HCT116 (cell line): ENCODE data around the gene CXCL10. TPM values are rescaled to one million over a fixed set of nuclear protein-coding genes. Genes with fewer than 3 reads are reported as not detected.

Source experiments
- ATAC-seq: fragments of 200-7000 bp; cut with Tn5 transposase; 2 replicates; pipeline ENCODE4 v1.9.1; 2020; ENCODE audit warnings: mild to moderate bottlenecking, moderate library complexity
- BruUV-seq: library from RNA; stranded (reverse); fragments of 400-500 nt; replicated peaks from 2 replicates; lab custom pipeline; 2021; lab: Mats Ljungman, UMichigan
- CTCF ChIA-PET: fragments of 300-600 bp; sonication (Branson Sonifier 250); formaldehyde crosslinking; loops from one replicate; lab custom pipeline; 2021; ENCODE audit warnings: antibody characterized with exemption; lab: Charles Lee
- POLR2A ChIA-PET: fragments of 300-600, 350-600 bp; sonication (Branson Sonifier 250); formaldehyde crosslinking; loops from one replicate; lab custom pipeline; 2021; ENCODE audit warnings: antibody characterized with exemption; lab: Charles Lee
- RAD21 ChIA-PET, 2 experiments: fragments of 300-600 bp; sonication (Branson Sonifier 250); formaldehyde crosslinking; loops; one replicate each; lab custom pipeline; 2023; ENCODE audit warnings: low total read pairs in 2 of 2; ENCODE audit not compliant: uncharacterized antibody in 2 of 2, unreplicated experiment in 2 of 2, low non-redundant PET in 1 of 2; lab: Charles Lee
- DNase-seq: peaks from one replicate; pipeline ENCODE4 v3.0.0-alpha.2; 2010; ENCODE audit warnings: low read depth, low spot score
- H2AFZ ChIP-seq: fragments of 200-600 bp; shearing (Covaris generic), sonication (generic); 2 replicates; pipeline ENCODE4 v1.6.1; 2017; ENCODE audit warnings: low read depth, mixed run types, mixed read lengths, antibody characterized with exemption, low read length; ENCODE audit not compliant: poor library complexity, severe bottlenecking
- H3K27ac ChIP-seq: 2 replicates; pipeline ENCODE4 v1.5.1; 2012; ENCODE audit warnings: low read depth, low read length
- H3K27me3 ChIP-seq: fragments of 200-600 bp; sonication (generic); 2 replicates; pipeline ENCODE4 v1.6.1; 2016; ENCODE audit warnings: mixed run types, low read length, mixed read lengths; ENCODE audit not compliant: insufficient read depth
- H3K36me3 ChIP-seq, 2 experiments: fragments of 200-500 bp in 1 of 2; fragments of 200-600 bp in 1 of 2; sonication (Bioruptor generic) in 1 of 2; sonication (generic) in 1 of 2; 2 replicates each; pipeline versions ENCODE4 v1.5.1 to v1.6.1; 2014 to 2016; ENCODE audit warnings: low read length in 2 of 2, inconsistent platforms in 1 of 2, mixed read lengths in 1 of 2, mixed run types in 1 of 2; ENCODE audit not compliant: insufficient read depth in 2 of 2, control insufficient read depth in 1 of 2
- H3K4me1 ChIP-seq, 2 experiments: fragments of 200-600 bp in 1 of 2; sonication (generic) in 1 of 2; 2 replicates each; pipeline versions ENCODE4 v1.5.1 to v1.6.1; 2012 to 2017; ENCODE audit warnings: low read length in 2 of 2, inconsistent platforms in 1 of 2, mild to moderate bottlenecking in 1 of 2, mixed read lengths in 1 of 2, mixed run types in 1 of 2, moderate library complexity in 1 of 2; ENCODE audit not compliant: insufficient read depth in 2 of 2, control insufficient read depth in 1 of 2
- H3K4me2 ChIP-seq: fragments of 200-600 bp; sonication (generic); 2 replicates; pipeline ENCODE4 v1.6.1; 2017; ENCODE audit warnings: mixed run types, low read length, mixed read lengths
- H3K4me3 ChIP-seq, 2 experiments: fragments of 200-600 bp in 1 of 2; sonication (generic) in 1 of 2; replicated peaks in 1 of 2; 2 replicates each; pipeline ENCODE4 v1.5.1; 2011 to 2016; ENCODE audit warnings: low read length in 2 of 2, control low read depth in 1 of 2, low read depth in 1 of 2, mild to moderate bottlenecking in 1 of 2, mixed read lengths in 1 of 2, mixed run types in 1 of 2
- H3K79me2 ChIP-seq: fragments of 200-600 bp; sonication (generic); 2 replicates; pipeline ENCODE4 v1.6.1; 2017; ENCODE audit warnings: mild to moderate bottlenecking, mixed run types, low read length, moderate library complexity, mixed read lengths; ENCODE audit not compliant: insufficient read depth
- H3K9ac ChIP-seq: fragments of 200-600 bp; sonication (generic); 2 replicates; pipeline ENCODE4 v1.6.1; 2016; ENCODE audit warnings: low read length, mixed read lengths
- H3K9me2 ChIP-seq: fragments of 200-600 bp; sonication (generic), shearing (Covaris generic); 2 replicates; pipeline ENCODE4 v1.6.1; 2017; ENCODE audit warnings: mixed run types, mild to moderate bottlenecking, moderate library complexity; ENCODE audit not compliant: insufficient read depth
- H3K9me3 ChIP-seq, 2 experiments: fragments of 200-500 bp in 1 of 2; fragments of 200-600 bp in 1 of 2; sonication (Bioruptor generic) in 1 of 2; sonication (generic) in 1 of 2; 2 replicates each; pipeline ENCODE4 v1.6.1; 2014 to 2017; ENCODE audit warnings: low read length in 2 of 2, mixed read lengths in 2 of 2, inconsistent platforms in 1 of 2, low read depth in 1 of 2, mild to moderate bottlenecking in 1 of 2, mixed run types in 1 of 2, moderate library complexity in 1 of 2; ENCODE audit not compliant: control insufficient read depth in 1 of 2, insufficient read depth in 1 of 2
- H4K20me1 ChIP-seq: fragments of 200-600 bp; sonication (generic), shearing (Covaris generic); 2 replicates; pipeline ENCODE4 v1.6.1; 2017; ENCODE audit warnings: mixed run types, mild to moderate bottlenecking, moderate library complexity; ENCODE audit not compliant: insufficient read depth
- CBX3 ChIP-seq: IDR thresholded peaks from 2 replicates; pipeline ENCODE4 v1.6.1; 2012; ENCODE audit warnings: low read depth
- EGR1 ChIP-seq: IDR thresholded peaks from 2 replicates; pipeline ENCODE4 v1.6.1; 2012; ENCODE audit warnings: low read depth
- EZH2 ChIP-seq: fragments of 200-600 bp; sonication (generic); IDR thresholded peaks from 2 replicates; pipeline ENCODE4 v1.6.1; 2017; ENCODE audit warnings: antibody characterized with exemption, mixed run types
- FOSL1 ChIP-seq: IDR thresholded peaks from 2 replicates; pipeline ENCODE4 v1.6.1; 2012; ENCODE audit warnings: low read depth
- JUND ChIP-seq: IDR thresholded peaks from 2 replicates; pipeline ENCODE4 v1.6.1; 2012
- POLR2AphosphoS5 ChIP-seq: IDR thresholded peaks from 2 replicates; pipeline ENCODE4 v1.6.1; 2011; ENCODE audit warnings: mild to moderate bottlenecking, low read depth, low read length, moderate library complexity
- SIN3A ChIP-seq: IDR thresholded peaks from 2 replicates; pipeline ENCODE4 v1.6.1; 2012; ENCODE audit warnings: low read depth
- SRF ChIP-seq: IDR thresholded peaks from 2 replicates; pipeline ENCODE4 v1.6.1; 2012; ENCODE audit warnings: low read depth
- YY1 ChIP-seq: IDR thresholded peaks from 2 replicates; pipeline ENCODE4 v1.6.1; 2011; ENCODE audit warnings: low read length, low read depth, moderate library complexity, mild to moderate bottlenecking; ENCODE audit not compliant: insufficient replicate concordance; ENCODE audit errors: extremely low read depth
- ZNF274 ChIP-seq: fragments of 200-500 bp; sonication (Bioruptor generic); IDR thresholded peaks from 2 replicates; pipeline ENCODE4 v1.6.1; 2014; ENCODE audit warnings: mild to moderate bottlenecking, low read depth, low read length, inconsistent platforms
- intact Hi-C: fragments of 100-400 bp; cut with micrococcal nuclease; formaldehyde crosslinking; loops from 2 replicates; pipeline ENCODE4 v1.10.0; 2022
- total RNA-seq: library from RNA; stranded (reverse); gene quantifications from one replicate; pipeline ENCODE4 v1.2.1, GENCODE V29; 2021; ENCODE audit not compliant: unreplicated experiment
- TF ChIP-seq, protein P1 (sequence below): IDR thresholded peaks from 2 replicates; pipeline ENCODE4 v1.6.1; 2012; ENCODE audit warnings: low read depth

CXCL10 gene
- total RNA-seq, 1 experiment from 2014 or later = not detected

DNA sequence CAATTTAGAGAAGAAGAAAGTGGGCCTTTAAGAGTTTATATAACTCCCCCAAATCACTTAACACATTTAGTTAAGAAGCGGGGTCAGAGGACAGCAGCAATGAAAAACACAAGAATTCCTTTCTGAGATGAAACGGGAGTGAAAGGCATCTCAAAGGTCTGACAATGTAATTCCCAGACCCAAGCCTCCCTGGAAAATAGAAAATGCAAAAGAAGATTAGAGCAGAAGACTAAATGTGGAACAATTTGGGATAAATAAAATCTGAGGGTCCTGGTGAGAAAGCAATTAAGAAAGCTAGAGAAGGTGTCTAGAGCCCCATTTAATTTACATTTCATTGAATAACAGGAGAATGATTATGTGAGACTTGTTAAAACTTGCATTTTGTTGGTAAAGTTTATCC, 32.1 kb upstream of the CXCL10 start:
- no peak overlapping the region for H3K4me3 ChIP-seq
- no peak overlapping the region for H2AFZ ChIP-seq
- ATAC-seq = no peak
- POLR2A ChIA-PET = no interaction called here
- peaks cover 19% of the 10 kb centered on the region; the same call in 1 of the 2 replicates for H3K27me3 ChIP-seq
- H3K4me1 ChIP-seq = no peaks in the 10 kb centered on the region
- no peaks in the 10 kb centered on the region for H3K79me2 ChIP-seq
- H3K4me2 ChIP-seq = no peak overlapping the region
- no peak overlapping the region for H3K9ac ChIP-seq
- no peak for DNase-seq
- no peaks in the 10 kb centered on the region for H3K9me2 ChIP-seq
- RAD21 ChIA-PET = no interaction called here
- TF ChIP-seq POLR2AphosphoS5 (no peak), ZNF274 (no peak), EGR1 (no peak)
- TF ChIP-seq, protein P1, sequence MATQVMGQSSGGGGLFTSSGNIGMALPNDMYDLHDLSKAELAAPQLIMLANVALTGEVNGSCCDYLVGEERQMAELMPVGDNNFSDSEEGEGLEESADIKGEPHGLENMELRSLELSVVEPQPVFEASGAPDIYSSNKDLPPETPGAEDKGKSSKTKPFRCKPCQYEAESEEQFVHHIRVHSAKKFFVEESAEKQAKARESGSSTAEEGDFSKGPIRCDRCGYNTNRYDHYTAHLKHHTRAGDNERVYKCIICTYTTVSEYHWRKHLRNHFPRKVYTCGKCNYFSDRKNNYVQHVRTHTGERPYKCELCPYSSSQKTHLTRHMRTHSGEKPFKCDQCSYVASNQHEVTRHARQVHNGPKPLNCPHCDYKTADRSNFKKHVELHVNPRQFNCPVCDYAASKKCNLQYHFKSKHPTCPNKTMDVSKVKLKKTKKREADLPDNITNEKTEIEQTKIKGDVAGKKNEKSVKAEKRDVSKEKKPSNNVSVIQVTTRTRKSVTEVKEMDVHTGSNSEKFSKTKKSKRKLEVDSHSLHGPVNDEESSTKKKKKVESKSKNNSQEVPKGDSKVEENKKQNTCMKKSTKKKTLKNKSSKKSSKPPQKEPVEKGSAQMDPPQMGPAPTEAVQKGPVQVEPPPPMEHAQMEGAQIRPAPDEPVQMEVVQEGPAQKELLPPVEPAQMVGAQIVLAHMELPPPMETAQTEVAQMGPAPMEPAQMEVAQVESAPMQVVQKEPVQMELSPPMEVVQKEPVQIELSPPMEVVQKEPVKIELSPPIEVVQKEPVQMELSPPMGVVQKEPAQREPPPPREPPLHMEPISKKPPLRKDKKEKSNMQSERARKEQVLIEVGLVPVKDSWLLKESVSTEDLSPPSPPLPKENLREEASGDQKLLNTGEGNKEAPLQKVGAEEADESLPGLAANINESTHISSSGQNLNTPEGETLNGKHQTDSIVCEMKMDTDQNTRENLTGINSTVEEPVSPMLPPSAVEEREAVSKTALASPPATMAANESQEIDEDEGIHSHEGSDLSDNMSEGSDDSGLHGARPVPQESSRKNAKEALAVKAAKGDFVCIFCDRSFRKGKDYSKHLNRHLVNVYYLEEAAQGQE = no peak
- CTCF ChIA-PET = no interaction called here
- intact Hi-C loops = no loop called here
- no peak overlapping the region for H3K27ac ChIP-seq
- H4K20me1 ChIP-seq = no peaks in the 10 kb centered on the region
- H3K36me3 ChIP-seq = no peaks in the 10 kb centered on the region
- no peaks in the 10 kb centered on the region for H3K9me3 ChIP-seq
- no TSS peak for BruUV-seq

DNA sequence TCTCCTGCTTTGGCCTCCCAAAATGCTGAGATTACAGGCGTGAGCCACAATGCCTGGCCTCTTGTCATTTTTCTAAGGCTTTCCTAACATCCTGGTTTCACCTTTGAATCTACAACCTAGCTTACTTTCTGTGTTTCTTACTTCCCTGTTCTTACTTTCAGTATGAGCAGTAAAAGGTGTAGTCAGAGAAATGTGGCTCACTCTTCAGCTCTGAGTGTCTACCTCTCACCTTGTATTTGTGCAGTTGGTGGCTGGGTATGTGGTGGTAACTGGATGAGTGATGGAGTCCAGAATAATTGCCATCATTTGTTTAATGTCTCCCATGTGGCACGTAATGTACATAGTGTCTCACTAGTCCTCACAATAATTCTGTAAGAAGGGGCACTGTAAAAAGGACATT, 31.7 kb upstream of the CXCL10 start:
- H2AFZ ChIP-seq = no peak overlapping the region
- RAD21 ChIA-PET = no interaction called here
- POLR2A ChIA-PET = no interaction called here

More for the DNA sequence above, 31.7 kb upstream of the CXCL10 start:
- H3K4me3 ChIP-seq = no peak overlapping the region
- H3K36me3 ChIP-seq = no peaks in the 10 kb centered on the region
- ATAC-seq (no peak), DNase-seq (no peak)
- TF ChIP-seq SIN3A = no peak
- TF ChIP-seq JUND = no peak
- no peak for TF ChIP-seq EGR1
- TF ChIP-seq SRF = no peak
- no peak for TF ChIP-seq CBX3
- TF ChIP-seq, protein P1 = no peak
- TF ChIP-seq EZH2 = no peak
- TF ChIP-seq YY1 = no peak
- no peak for TF ChIP-seq FOSL1
- H3K4me2 ChIP-seq = no peak overlapping the region
- BruUV-seq = no TSS peak
- H4K20me1 ChIP-seq = no peaks in the 10 kb centered on the region
- CTCF ChIA-PET = interaction anchor here (1.5 kb wide), 1 partner anchor 59 kb away, joined by 7 read pairs; no protein-coding TSS in a partner anchor
- H3K9me2 ChIP-seq = no peaks in the 10 kb centered on the region
- intact Hi-C loops = no loop called here
- no peak overlapping the region for H3K9ac ChIP-seq
- H3K79me2 ChIP-seq = no peaks in the 10 kb centered on the region
- no peaks in the 10 kb centered on the region for H3K9me3 ChIP-seq
- H3K27ac ChIP-seq = no peak overlapping the region
- peaks cover 19% of the 10 kb centered on the region; the same call in 1 of the 2 replicates for H3K27me3 ChIP-seq
- H3K4me1 ChIP-seq = no peaks in the 10 kb centered on the region
